HG02642 (cell line): ENCODE data around the gene MYO19.

Experiments used
- ATAC-seq: cut with Tn5 transposase; IDR thresholded peaks from one replicate; pipeline ENCODE4 v1.9.1; 2021; ENCODE audit warnings: mild to moderate bottlenecking; ENCODE audit not compliant: unreplicated experiment, poor library complexity

Gene MYO19

GRCh38 chr17:36534840-36535668 is at the start of gene MYO19, which contains the start of gene PIGW:
Gene MYO19, minus strand, starts transcription at chr17:36534868. Its CDS starts 2,330 bp downstream, at chr17:36532538.
Gene PIGW, plus strand, starts transcription at chr17:36534987. Its CDS starts 2,115 bp downstream, at chr17:36537102.
- ATAC-seq: peak; percentile 79

GRCh38 chr17:36583787-36584186 is 49.1 kb upstream of the MYO19 start:
- no peak for ATAC-seq

GRCh38 chr17:36578671-36579070 is 44.0 kb upstream of the MYO19 start:
- no peak for ATAC-seq

- ATAC-seq: no peak
Measured at GRCh38 chr17:36576793-36577192, 42.1 kb upstream of the MYO19 start.

GRCh38 chr17:36575028-36575427 is 40.4 kb upstream of the MYO19 start:
- ATAC-seq: no peak

GRCh38 chr17:36566081-36566480 is 31.4 kb upstream of the MYO19 start:
- no peak for ATAC-seq

GRCh38 chr17:36553459-36553858 is 18.8 kb upstream of the MYO19 start:
- ATAC-seq: no peak

- ATAC-seq: no peak
Measured at GRCh38 chr17:36550491-36551417, 16.1 kb upstream of the MYO19 start.

- no peak for ATAC-seq
Measured at GRCh38 chr17:36547776-36548175, 13.1 kb upstream of the MYO19 start.

GRCh38 chr17:36546418-36547093 is 11.9 kb upstream of the MYO19 start:
- no peak for ATAC-seq

GRCh38 chr17:36545465-36546417 is 11.1 kb upstream of the MYO19 start:
- ATAC-seq: peak; percentile 76

GRCh38 chr17:36545077-36545464 is 10.4 kb upstream of the MYO19 start:
- ATAC-seq: peak; percentile 41

- ATAC-seq: peak; percentile 55
Measured at GRCh38 chr17:36544307-36545076, 9.8 kb upstream of the MYO19 start, which contains the start of gene GGNBP2. Gene GGNBP2, plus strand, starts transcription at chr17:36544919. Its CDS starts 806 bp downstream, at chr17:36545725.

- peak; percentile 1 for ATAC-seq
Measured at GRCh38 chr17:36544044-36544306, 9.3 kb upstream of the MYO19 start.

- ATAC-seq: no peak
Measured at GRCh38 chr17:36542755-36543154, 8.1 kb upstream of the MYO19 start.

- ATAC-seq: no peak
Measured at GRCh38 chr17:36540696-36541095, 6.0 kb upstream of the MYO19 start.

- ATAC-seq: no peak
Measured at GRCh38 chr17:36535669-36536081, 1.0 kb upstream of the MYO19 start.

GRCh38 chr17:36533935-36534839 is 481 bp downstream of the MYO19 start:
- ATAC-seq: peak; percentile 36
